Lower leg skin (tissue), 3 donors: Measurements from ENCODE around the gene PRTFDC1.

Experiments
- POLR2A ChIP-seq, 2 donors: fragments of 450-650 bp; IDR thresholded peaks; one replicate each; pipeline ENCODE4 v1.6.1; 2016 to 2017; ENCODE audit warnings: antibody characterized with exemption in 2 of 2, mild to moderate bottlenecking in 1 of 2, moderate library complexity in 1 of 2
- TF ChIP-seq, protein P1 (sequence below), 3 donors: fragments of 450-650 bp; IDR thresholded peaks; one replicate each; pipeline ENCODE4 v1.5.1; 2016; ENCODE audit warnings: antibody characterized with exemption in 3 of 3, mild to moderate bottlenecking in 3 of 3, moderate library complexity in 2 of 3

- TF ChIP-seq POLR2A (IDR thresholded peaks at IDR 0.05): no peak
- TF ChIP-seq, protein P1, sequence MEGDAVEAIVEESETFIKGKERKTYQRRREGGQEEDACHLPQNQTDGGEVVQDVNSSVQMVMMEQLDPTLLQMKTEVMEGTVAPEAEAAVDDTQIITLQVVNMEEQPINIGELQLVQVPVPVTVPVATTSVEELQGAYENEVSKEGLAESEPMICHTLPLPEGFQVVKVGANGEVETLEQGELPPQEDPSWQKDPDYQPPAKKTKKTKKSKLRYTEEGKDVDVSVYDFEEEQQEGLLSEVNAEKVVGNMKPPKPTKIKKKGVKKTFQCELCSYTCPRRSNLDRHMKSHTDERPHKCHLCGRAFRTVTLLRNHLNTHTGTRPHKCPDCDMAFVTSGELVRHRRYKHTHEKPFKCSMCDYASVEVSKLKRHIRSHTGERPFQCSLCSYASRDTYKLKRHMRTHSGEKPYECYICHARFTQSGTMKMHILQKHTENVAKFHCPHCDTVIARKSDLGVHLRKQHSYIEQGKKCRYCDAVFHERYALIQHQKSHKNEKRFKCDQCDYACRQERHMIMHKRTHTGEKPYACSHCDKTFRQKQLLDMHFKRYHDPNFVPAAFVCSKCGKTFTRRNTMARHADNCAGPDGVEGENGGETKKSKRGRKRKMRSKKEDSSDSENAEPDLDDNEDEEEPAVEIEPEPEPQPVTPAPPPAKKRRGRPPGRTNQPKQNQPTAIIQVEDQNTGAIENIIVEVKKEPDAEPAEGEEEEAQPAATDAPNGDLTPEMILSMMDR (IDR thresholded peaks at IDR 0.05): no peak
These were observed 38.3 kb downstream of the PRTFDC1 start for GRCh38 chr10:24914148-24914547.
